GM12892 (cell line): ENCODE measurements around the gene IFIT3.
"Not testable (repeated sequence)": the region's sequence is repeated elsewhere in the genome, so short reads cannot be mapped to it uniquely, and the experiment has no call there.

ENCODE experiments used
- POLR2A ChIP-seq: IDR thresholded peaks from 2 replicates; pipeline ENCODE4 v1.6.1; 2011; ENCODE audit warnings: low read depth, low read length, control low read depth
- POLR2AphosphoS5 ChIP-seq: IDR thresholded peaks from 2 replicates; pipeline ENCODE4 v1.6.1; 2011; ENCODE audit warnings: low read depth, low read length, control low read depth
- TAF1 ChIP-seq: IDR thresholded peaks from 2 replicates; pipeline ENCODE4 v1.6.1; 2011; ENCODE audit warnings: low read depth, mild to moderate bottlenecking, control low read depth, low read length, borderline replicate concordance

DNA sequence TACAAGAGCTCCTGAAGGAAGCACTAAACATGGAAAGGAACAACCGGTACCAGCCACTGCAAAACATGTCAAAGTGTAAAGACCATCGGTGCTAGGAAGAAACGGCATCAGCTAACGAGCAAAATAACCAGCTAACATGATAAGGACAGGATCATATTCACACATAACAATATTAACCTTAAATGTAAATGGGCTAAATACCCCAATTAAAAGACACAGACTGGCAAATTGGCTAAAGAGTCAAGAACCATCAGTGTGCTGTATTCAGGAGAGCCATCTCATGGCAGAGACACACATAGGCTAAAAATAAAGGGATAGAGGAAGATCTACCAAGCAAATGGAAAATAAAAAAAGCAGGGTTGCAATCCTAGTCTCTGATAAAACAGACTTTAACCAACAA lies 9.8 kb upstream of the IFIT3 start:
- not testable (repeated sequence) for TF ChIP-seq POLR2A, POLR2AphosphoS5, TAF1
